ENCODE results near the gene SPATS2L. TPM values are rescaled to one million over a fixed set of nuclear protein-coding genes. Genes with fewer than 3 reads are reported as not detected.

SPATS2L gene
- total and polyA plus RNA-seq, 2 of the 13 experiments (the other 11 are each of a cell fraction or from before 2014, with no cell fraction given), result 154 to 212 TPM

DNA sequence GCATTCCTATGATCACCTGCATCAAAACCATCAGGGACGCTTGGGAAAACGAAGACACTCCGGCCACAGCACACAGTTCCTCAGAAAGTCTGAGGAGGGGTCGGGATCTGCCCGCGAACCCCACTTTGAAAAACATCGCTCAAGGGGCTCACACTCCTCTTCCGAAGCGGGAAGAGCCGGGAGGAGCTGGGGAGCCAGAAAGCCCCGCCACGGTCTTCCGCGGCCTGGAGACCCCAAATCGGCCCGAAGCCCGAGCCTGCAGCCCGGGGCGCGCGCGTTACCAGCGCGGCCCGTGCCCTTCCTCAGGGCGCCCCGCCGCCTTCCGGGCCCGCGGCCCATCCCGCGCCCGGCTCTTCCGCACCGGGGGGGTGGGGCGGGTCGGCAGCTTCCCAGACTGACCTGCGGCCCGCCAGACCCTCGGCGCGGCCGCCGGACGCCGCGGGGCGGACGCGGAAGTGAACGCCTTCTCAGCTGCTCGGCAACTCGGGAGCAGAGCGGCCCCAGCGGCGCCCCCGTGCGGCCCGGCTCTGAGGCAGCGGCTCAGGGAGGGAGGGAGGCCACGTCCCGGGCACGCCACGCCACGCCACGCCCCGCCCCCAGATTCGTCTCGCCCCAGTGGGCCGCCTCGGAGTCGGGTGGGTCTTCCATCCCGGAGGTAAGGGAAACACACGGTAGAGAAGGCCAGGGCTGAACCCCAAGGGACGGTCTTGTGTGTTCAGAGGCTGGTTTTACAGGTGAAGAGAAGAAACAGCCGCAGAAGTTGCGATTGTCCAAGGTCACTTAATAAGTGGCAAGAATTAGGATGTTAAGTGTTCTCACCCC lies 203.3 kb downstream of the SPATS2L start, which contains the start of gene KCTD18 (continued):
- TF ChIP-seq FOXK2 (IDR thresholded peaks at IDR 0.05), result no peak
- TF ChIP-seq, protein P1, sequence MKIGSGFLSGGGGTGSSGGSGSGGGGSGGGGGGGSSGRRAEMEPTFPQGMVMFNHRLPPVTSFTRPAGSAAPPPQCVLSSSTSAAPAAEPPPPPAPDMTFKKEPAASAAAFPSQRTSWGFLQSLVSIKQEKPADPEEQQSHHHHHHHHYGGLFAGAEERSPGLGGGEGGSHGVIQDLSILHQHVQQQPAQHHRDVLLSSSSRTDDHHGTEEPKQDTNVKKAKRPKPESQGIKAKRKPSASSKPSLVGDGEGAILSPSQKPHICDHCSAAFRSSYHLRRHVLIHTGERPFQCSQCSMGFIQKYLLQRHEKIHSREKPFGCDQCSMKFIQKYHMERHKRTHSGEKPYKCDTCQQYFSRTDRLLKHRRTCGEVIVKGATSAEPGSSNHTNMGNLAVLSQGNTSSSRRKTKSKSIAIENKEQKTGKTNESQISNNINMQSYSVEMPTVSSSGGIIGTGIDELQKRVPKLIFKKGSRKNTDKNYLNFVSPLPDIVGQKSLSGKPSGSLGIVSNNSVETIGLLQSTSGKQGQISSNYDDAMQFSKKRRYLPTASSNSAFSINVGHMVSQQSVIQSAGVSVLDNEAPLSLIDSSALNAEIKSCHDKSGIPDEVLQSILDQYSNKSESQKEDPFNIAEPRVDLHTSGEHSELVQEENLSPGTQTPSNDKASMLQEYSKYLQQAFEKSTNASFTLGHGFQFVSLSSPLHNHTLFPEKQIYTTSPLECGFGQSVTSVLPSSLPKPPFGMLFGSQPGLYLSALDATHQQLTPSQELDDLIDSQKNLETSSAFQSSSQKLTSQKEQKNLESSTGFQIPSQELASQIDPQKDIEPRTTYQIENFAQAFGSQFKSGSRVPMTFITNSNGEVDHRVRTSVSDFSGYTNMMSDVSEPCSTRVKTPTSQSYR (CRISPR knock-in tag; IDR thresholded peaks at IDR 0.05; ENCODE audit: borderline replicate concordance), result peak; percentile 88; the same call in 1 of the 2 replicates
- TF ChIP-seq ISX (CRISPR knock-in tag; conservative IDR thresholded peaks at IDR 0.05), result no peak
- peak; percentile 95 for TF ChIP-seq SPEN (CRISPR knock-in tag; IDR thresholded peaks at IDR 0.05; ENCODE audit: low read depth)
- TF ChIP-seq, protein P2, sequence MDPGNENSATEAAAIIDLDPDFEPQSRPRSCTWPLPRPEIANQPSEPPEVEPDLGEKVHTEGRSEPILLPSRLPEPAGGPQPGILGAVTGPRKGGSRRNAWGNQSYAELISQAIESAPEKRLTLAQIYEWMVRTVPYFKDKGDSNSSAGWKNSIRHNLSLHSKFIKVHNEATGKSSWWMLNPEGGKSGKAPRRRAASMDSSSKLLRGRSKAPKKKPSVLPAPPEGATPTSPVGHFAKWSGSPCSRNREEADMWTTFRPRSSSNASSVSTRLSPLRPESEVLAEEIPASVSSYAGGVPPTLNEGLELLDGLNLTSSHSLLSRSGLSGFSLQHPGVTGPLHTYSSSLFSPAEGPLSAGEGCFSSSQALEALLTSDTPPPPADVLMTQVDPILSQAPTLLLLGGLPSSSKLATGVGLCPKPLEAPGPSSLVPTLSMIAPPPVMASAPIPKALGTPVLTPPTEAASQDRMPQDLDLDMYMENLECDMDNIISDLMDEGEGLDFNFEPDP (CRISPR knock-in tag; conservative IDR thresholded peaks at IDR 0.05), result no peak
- TF ChIP-seq WIZ (CRISPR knock-in tag; IDR thresholded peaks at IDR 0.05), result no peak; the same call in 1 of the 2 replicates
- TF ChIP-seq, protein P3, sequence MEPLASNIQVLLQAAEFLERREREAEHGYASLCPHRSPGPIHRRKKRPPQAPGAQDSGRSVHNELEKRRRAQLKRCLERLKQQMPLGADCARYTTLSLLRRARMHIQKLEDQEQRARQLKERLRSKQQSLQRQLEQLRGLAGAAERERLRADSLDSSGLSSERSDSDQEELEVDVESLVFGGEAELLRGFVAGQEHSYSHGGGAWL (CRISPR knock-in tag; IDR thresholded peaks at IDR 0.05), result peak; percentile 46
- peak; percentile 38; the same call in 1 of the 2 replicates for TF ChIP-seq MIXL1 (CRISPR knock-in tag; IDR thresholded peaks at IDR 0.05)
- peak; percentile 91 for TF ChIP-seq ZNF501 (CRISPR knock-in tag; IDR thresholded peaks at IDR 0.05)
- TF ChIP-seq, protein P4, sequence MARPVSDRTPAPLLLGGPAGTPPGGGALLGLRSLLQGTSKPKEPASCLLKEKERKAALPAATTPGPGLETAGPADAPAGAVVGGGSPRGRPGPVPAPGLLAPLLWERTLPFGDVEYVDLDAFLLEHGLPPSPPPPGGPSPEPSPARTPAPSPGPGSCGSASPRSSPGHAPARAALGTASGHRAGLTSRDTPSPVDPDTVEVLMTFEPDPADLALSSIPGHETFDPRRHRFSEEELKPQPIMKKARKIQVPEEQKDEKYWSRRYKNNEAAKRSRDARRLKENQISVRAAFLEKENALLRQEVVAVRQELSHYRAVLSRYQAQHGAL (CRISPR knock-in tag; IDR thresholded peaks at IDR 0.05; ENCODE audit: not compliant biosample characterization), result no peak
- TF ChIP-seq, protein P5, sequence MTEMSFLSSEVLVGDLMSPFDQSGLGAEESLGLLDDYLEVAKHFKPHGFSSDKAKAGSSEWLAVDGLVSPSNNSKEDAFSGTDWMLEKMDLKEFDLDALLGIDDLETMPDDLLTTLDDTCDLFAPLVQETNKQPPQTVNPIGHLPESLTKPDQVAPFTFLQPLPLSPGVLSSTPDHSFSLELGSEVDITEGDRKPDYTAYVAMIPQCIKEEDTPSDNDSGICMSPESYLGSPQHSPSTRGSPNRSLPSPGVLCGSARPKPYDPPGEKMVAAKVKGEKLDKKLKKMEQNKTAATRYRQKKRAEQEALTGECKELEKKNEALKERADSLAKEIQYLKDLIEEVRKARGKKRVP (CRISPR knock-in tag; IDR thresholded peaks at IDR 0.05), result 0 out of 4 replicates have a peak, but pooled peaks of 1 of the 2 experiments have one; percentile 71
- TF ChIP-seq SRSF9 (IDR thresholded peaks at IDR 0.05; ENCODE audit: borderline replicate concordance, insufficient read depth, low read depth, low read length, poor library complexity, severe bottlenecking), result no peak
- TF ChIP-seq ZNF367 (CRISPR knock-in tag; IDR thresholded peaks at IDR 0.05; ENCODE audit: borderline replicate concordance), result no peak
- no peak for TF ChIP-seq TCF12 (IDR thresholded peaks at IDR 0.05)
- peak; percentile 53; the same call in 1 of the 2 replicates for TF ChIP-seq TCF12 (CRISPR knock-in tag; IDR thresholded peaks at IDR 0.05)
- TF ChIP-seq, protein P6, sequence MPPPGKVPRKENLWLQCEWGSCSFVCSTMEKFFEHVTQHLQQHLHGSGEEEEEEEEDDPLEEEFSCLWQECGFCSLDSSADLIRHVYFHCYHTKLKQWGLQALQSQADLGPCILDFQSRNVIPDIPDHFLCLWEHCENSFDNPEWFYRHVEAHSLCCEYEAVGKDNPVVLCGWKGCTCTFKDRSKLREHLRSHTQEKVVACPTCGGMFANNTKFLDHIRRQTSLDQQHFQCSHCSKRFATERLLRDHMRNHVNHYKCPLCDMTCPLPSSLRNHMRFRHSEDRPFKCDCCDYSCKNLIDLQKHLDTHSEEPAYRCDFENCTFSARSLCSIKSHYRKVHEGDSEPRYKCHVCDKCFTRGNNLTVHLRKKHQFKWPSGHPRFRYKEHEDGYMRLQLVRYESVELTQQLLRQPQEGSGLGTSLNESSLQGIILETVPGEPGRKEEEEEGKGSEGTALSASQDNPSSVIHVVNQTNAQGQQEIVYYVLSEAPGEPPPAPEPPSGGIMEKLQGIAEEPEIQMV (CRISPR knock-in tag; IDR thresholded peaks at IDR 0.05; ENCODE audit: low read depth), result peak; percentile 98
- no peak for TF ChIP-seq EZH2 (conservative IDR thresholded peaks at IDR 0.05; ENCODE audit: low read depth, low read length)
- no peak for TF ChIP-seq BRCA1 (CRISPR knock-in tag; IDR thresholded peaks at IDR 0.05)
- TF ChIP-seq MAFK (conservative IDR thresholded peaks at IDR 0.05 in 1 of 2, IDR thresholded peaks at IDR 0.05 in 1 of 2; ENCODE audit: low read length in 2 of 2), result no peak
- TF ChIP-seq ZNF441 (CRISPR knock-in tag; IDR thresholded peaks at IDR 0.05; ENCODE audit: borderline replicate concordance), result peak; percentile 94
- peak; percentile 48; the same call in 1 of the 2 replicates for TF ChIP-seq ZNF616 (CRISPR knock-in tag; IDR thresholded peaks at IDR 0.05; ENCODE audit: low read depth)
